Fibroblast of pulmonary artery (primary cell): ENCODE measurements around the gene PAXIP1.

Experiments
- DNase-seq: peaks from one replicate; pipeline ENCODE4 v3.0.0-alpha.2; 2010; ENCODE audit warnings: low read depth
- H3K4me3 ChIP-seq: replicated peaks from 2 replicates; pipeline ENCODE4 v1.5.1; 2011; ENCODE audit warnings: low read depth, mild to moderate bottlenecking, control low read depth, low read length, moderate library complexity
- CTCF ChIP-seq: IDR thresholded peaks from 2 replicates; pipeline ENCODE4 v1.5.1; 2011; ENCODE audit warnings: mild to moderate bottlenecking, control low read depth, low read length, inconsistent platforms; ENCODE audit errors: missing control alignments

The PAXIP1 gene

GRCh38 chr7:155021699-155022145 is 18.8 kb upstream of the PAXIP1 start:
- no peak for TF ChIP-seq CTCF
- H3K4me3 ChIP-seq: no peak overlapping the region
- DNase-seq: no peak

- H3K4me3 ChIP-seq: no peak overlapping the region
- no peak for DNase-seq
- TF ChIP-seq CTCF: no peak
Observed at GRCh38 chr7:155020996-155021395, 18.1 kb upstream of the PAXIP1 start.

- TF ChIP-seq CTCF: no peak
- H3K4me3 ChIP-seq: no peak overlapping the region
- DNase-seq: no peak
Observed at GRCh38 chr7:155017834-155018233, 14.9 kb upstream of the PAXIP1 start.

GRCh38 chr7:155011086-155011485 is 8.2 kb upstream of the PAXIP1 start:
- no peak for DNase-seq
- H3K4me3 ChIP-seq: no peak overlapping the region
- no peak for TF ChIP-seq CTCF

- peak; percentile 2 for DNase-seq
- peak; percentile 39 for TF ChIP-seq CTCF
- H3K4me3 ChIP-seq: no peak overlapping the region
Observed at GRCh38 chr7:155009570-155010157, 6.7 kb upstream of the PAXIP1 start.

GRCh38 chr7:155007947-155008346 is 5.0 kb upstream of the PAXIP1 start:
- no peak overlapping the region for H3K4me3 ChIP-seq
- peak; percentile 43 for TF ChIP-seq CTCF
- DNase-seq: peak; percentile 15
